HPDE6-E6E7 (cell line): ENCODE measurements around the gene ACER3.
A peak's percentile ranks its signal among the peaks of the same experiment; 100 is the strongest.
"Not testable (repeated sequence)": the region's sequence is repeated elsewhere in the genome, so short reads cannot be mapped to it uniquely, and the experiment has no call there.

Source experiments
- DNase-seq: peaks from one replicate; pipeline ENCODE4 v3.0.0; 2011; ENCODE audit warnings: missing footprints; ENCODE audit errors: extremely low spot score

The ACER3 gene

GRCh38 chr11:77057938-77058474 lies 197.3 kb downstream of the ACER3 start:
- no peak for DNase-seq

- no peak for DNase-seq
Observed at GRCh38 chr11:77058900-77059299, 198.2 kb downstream of the ACER3 start.

- DNase-seq: no peak
Observed at GRCh38 chr11:77059806-77060205, 199.1 kb downstream of the ACER3 start.

- no peak for DNase-seq
Observed at GRCh38 chr11:77060234-77060633, 199.5 kb downstream of the ACER3 start.

- not testable (repeated sequence) for DNase-seq
Observed at GRCh38 chr11:77061258-77061657, 200.5 kb downstream of the ACER3 start.

- no peak for DNase-seq
Observed at GRCh38 chr11:77062924-77063323, 202.2 kb downstream of the ACER3 start.

- DNase-seq: no peak
Observed at GRCh38 chr11:77063407-77063806, 202.7 kb downstream of the ACER3 start.

GRCh38 chr11:77063861-77064260 lies 203.1 kb downstream of the ACER3 start:
- DNase-seq: no peak

GRCh38 chr11:77064648-77065217 lies 204.0 kb downstream of the ACER3 start:
- DNase-seq: no peak

- DNase-seq: no peak
Observed at GRCh38 chr11:77065878-77066228, 205.1 kb downstream of the ACER3 start.

- DNase-seq: peak; percentile 86
Observed at GRCh38 chr11:77066229-77067042, 205.7 kb downstream of the ACER3 start, which contains the start of gene CAPN5. Gene CAPN5, plus strand, starts transcription at chr11:77066971. Its CDS starts 17,916 bp downstream, at chr11:77084887.

GRCh38 chr11:77067861-77068443 lies 207.2 kb downstream of the ACER3 start:
- DNase-seq: no peak

GRCh38 chr11:77068457-77069335 lies 208.0 kb downstream of the ACER3 start:
- no peak for DNase-seq

GRCh38 chr11:77069336-77069968 lies 208.7 kb downstream of the ACER3 start:
- DNase-seq: no peak

- no peak for DNase-seq
Observed at GRCh38 chr11:77069969-77070582, 209.4 kb downstream of the ACER3 start.

- no peak for DNase-seq
Observed at GRCh38 chr11:77071077-77071476, 210.4 kb downstream of the ACER3 start.

GRCh38 chr11:77071671-77072605 lies 211.2 kb downstream of the ACER3 start:
- no peak for DNase-seq

- DNase-seq: no peak
Observed at GRCh38 chr11:77072851-77073327, 212.2 kb downstream of the ACER3 start.

GRCh38 chr11:77073328-77074001 lies 212.7 kb downstream of the ACER3 start:
- peak; percentile 90 for DNase-seq
